B cell (primary cell): ENCODE measurements around the gene NR1H3. TPM values are rescaled to one million over a fixed set of nuclear protein-coding genes. Genes with fewer than 3 reads are reported as not detected.

ENCODE experiments used
- ATAC-seq: fragments of 200-7000 bp; cut with Tn5 transposase; one replicate; pipeline ENCODE4 v1.10.0; 2021; ENCODE audit warnings: low read depth, mild to moderate bottlenecking, moderate number of reproducible peaks, moderate library complexity
- CTCF ChIA-PET: fragments of 350-600 bp; sonication (Branson Sonifier 250); formaldehyde crosslinking; loops from one replicate; lab custom pipeline; 2021; ENCODE audit warnings: antibody characterized with exemption, inconsistent platforms; lab: Charles Lee
- POLR2A ChIA-PET: fragments of 350-600 bp; sonication (Branson Sonifier 250); formaldehyde crosslinking; loops from one replicate; lab custom pipeline; 2021; ENCODE audit warnings: antibody characterized with exemption; lab: Charles Lee
- DNase-seq: peaks from one replicate; pipeline ENCODE4 v3.0.0; 2013
- H2AFZ ChIP-seq: 2 replicates; pipeline ENCODE4 v1.6.1; 2012; ENCODE audit warnings: mild to moderate bottlenecking, low read depth, low read length; ENCODE audit not compliant: insufficient read depth, poor library complexity, severe bottlenecking
- H3K27ac ChIP-seq, 2 donors: 1 replicate in 1 of 2; 2 replicates in 1 of 2; pipeline ENCODE4 v1.5.1; 2012 to 2013; ENCODE audit warnings: low read length in 2 of 2, mild to moderate bottlenecking in 2 of 2, moderate library complexity in 1 of 2
- H3K27me3 ChIP-seq, 4 experiments: fragments of 200-600 bp in 1 of 4; sonication (generic) in 1 of 4; replicated peaks in 1 of 4; 1 replicate in 2 of 4; 2 replicates in 2 of 4; pipeline versions ENCODE4 v1.6.1 to v1.7.0; 2013 to 2016; ENCODE audit warnings: low read length in 3 of 4, mild to moderate bottlenecking in 2 of 4, mixed read lengths in 1 of 4, moderate library complexity in 1 of 4; ENCODE audit not compliant: insufficient read depth in 4 of 4, control insufficient read depth in 3 of 4; ENCODE audit errors: control extremely low read depth in 1 of 4
- H3K36me3 ChIP-seq, 2 experiments: replicated peaks in 1 of 2; 1 replicate in 1 of 2; 2 replicates in 1 of 2; pipeline versions ENCODE4 v1.6.1 to v1.7.1; 2013; ENCODE audit warnings: low read length in 1 of 2; ENCODE audit not compliant: insufficient read depth in 2 of 2, control insufficient read depth in 1 of 2; ENCODE audit errors: control extremely low read depth in 1 of 2, extremely low read depth in 1 of 2
- H3K4me1 ChIP-seq, 2 donors: fragments of 200-600 bp in 1 of 2; sonication (generic) in 1 of 2; 1 replicate in 1 of 2; 2 replicates in 1 of 2; pipeline versions ENCODE4 v1.5.1 to v1.6.1; 2013 to 2017; ENCODE audit warnings: low read length in 2 of 2; ENCODE audit not compliant: control insufficient read depth in 2 of 2, insufficient read depth in 2 of 2
- H3K4me2 ChIP-seq: replicated peaks from 2 replicates; pipeline ENCODE3; 2012; ENCODE audit warnings: mild to moderate bottlenecking, low read depth, low read length; ENCODE audit not compliant: poor library complexity, severe bottlenecking
- H3K4me3 ChIP-seq, 5 experiments: fragments of 200-600 bp in 1 of 5; sonication (generic) in 1 of 5; 1 replicate in 3 of 5; 2 replicates in 2 of 5; pipeline versions ENCODE4 v1.5.1 to v1.7.0; 2011 to 2016; ENCODE audit warnings: low read length in 4 of 5, mild to moderate bottlenecking in 4 of 5, low read depth in 2 of 5, control low read depth in 1 of 5, moderate library complexity in 1 of 5; ENCODE audit not compliant: insufficient read depth in 1 of 5; ENCODE audit errors: control extremely low read depth in 1 of 5, extremely low read depth in 1 of 5
- H3K79me2 ChIP-seq: fragments of 200-600 bp; sonication (generic); one replicate; pipeline ENCODE4 v1.6.0; 2016; ENCODE audit warnings: low read length; ENCODE audit not compliant: control insufficient read depth, insufficient read depth
- H3K9ac ChIP-seq: fragments of 200-600 bp; sonication (generic); 2 replicates; pipeline ENCODE4 v1.6.1; 2017; ENCODE audit warnings: mild to moderate bottlenecking, low read length, moderate library complexity
- H3K9me3 ChIP-seq, 3 donors: one replicate each; pipeline versions ENCODE4 v1.6.1 to v1.7.1; 2013; ENCODE audit warnings: low read length in 2 of 3; ENCODE audit not compliant: control insufficient read depth in 2 of 3, insufficient read depth in 1 of 3; ENCODE audit errors: control extremely low read depth in 1 of 3
- H4K20me1 ChIP-seq: 2 replicates; pipeline ENCODE4 v1.6.0; 2012; ENCODE audit warnings: mild to moderate bottlenecking, low read length; ENCODE audit not compliant: insufficient read depth, control insufficient read depth, poor library complexity, severe bottlenecking
- H3K27ac Mint-ChIP-seq: one replicate; pipeline ENCODE4 v1.8.0; 2021; ENCODE audit warnings: mixed read lengths
- H3K27me3 Mint-ChIP-seq: one replicate; pipeline ENCODE4 v1.8.0; 2021; ENCODE audit warnings: mixed read lengths
- H3K4me1 Mint-ChIP-seq: one replicate; pipeline ENCODE4 v1.8.0; 2021; ENCODE audit warnings: mixed read lengths
- H3K4me3 Mint-ChIP-seq: one replicate; pipeline ENCODE4 v1.8.0; 2021; ENCODE audit warnings: mixed read lengths
- H3K9me3 Mint-ChIP-seq: one replicate; pipeline ENCODE4 v1.8.0; 2022; ENCODE audit warnings: mixed read lengths; ENCODE audit not compliant: insufficient read depth
- EZH2 ChIP-seq: IDR thresholded peaks from 2 replicates; pipeline ENCODE4 v1.6.1; 2012; ENCODE audit warnings: borderline replicate concordance, low read depth, mild to moderate bottlenecking, moderate library complexity, low read length; ENCODE audit not compliant: insufficient read depth, poor library complexity, severe bottlenecking
- WGBS: methylation state at CpG from one replicate; pipeline ENCODE4 v1.1.5; 2013; ENCODE audit warnings: missing lambda C conversion rate; ENCODE audit not compliant: insufficient coverage; 5-methylcytosine and 5-hydroxymethylcytosine counted together
- intact Hi-C: fragments of 100-400 bp; cut with micrococcal nuclease; formaldehyde crosslinking; loops from one replicate; pipeline ENCODE4 v1.10.0; 2022
- polyA plus RNA-seq: library from polyadenylated mRNA; depleted of rRNA; stranded (reverse); fragments of >200 nt; gene quantifications from 2 replicates; pipeline ENCODE4 v1.2.3, GENCODE V29; 2012
- total RNA-seq, 2 donors: library from RNA; stranded (reverse); fragments of 120-200 nt in 1 of 2; gene quantifications; 1 replicate in 1 of 2; 2 replicates in 1 of 2; pipeline versions ENCODE4 v1.2.3 to v1.2.4, GENCODE V29; 2013 to 2022
- TF ChIP-seq, protein P1 (sequence below): fragments of 200-600 bp; IDR thresholded peaks from one replicate; pipeline ENCODE4 v1.8.0; 2022; ENCODE audit warnings: antibody characterized with exemption, mild to moderate bottlenecking

NR1H3 gene
- total and polyA plus RNA-seq, 2 donors (not counting 1 experiment from before 2014, with no cell fraction given): 8.4 to 9.6 TPM

DNA sequence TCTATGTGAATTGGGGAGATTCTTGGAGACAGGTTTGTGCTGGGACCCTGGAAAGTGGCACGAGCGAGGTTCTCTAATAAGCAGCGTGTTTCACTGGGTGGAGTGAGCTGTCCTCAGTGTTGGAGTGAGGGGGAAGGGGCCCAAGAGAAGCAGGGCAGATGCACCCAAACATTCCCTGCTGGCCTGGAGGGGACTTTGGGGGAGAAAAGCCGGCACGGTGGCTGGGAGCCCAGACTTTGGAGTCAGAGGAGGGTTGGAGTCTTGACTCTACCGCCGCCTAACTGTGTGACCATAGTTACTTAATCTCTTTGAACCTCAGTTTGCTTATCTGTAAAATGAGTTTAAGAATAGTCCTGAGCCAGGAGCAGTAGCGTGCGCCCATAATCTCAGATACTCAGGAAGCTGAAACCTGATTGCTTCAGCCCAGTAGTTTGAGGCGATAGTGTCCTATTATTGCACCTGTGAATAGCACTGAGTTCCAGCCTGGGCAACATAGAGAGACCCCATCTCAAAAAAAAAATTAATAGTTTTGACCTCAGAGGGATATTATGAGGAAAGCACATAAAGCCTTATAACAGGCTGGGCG, 614 bp downstream of the NR1H3 start:
- ChIA-PET POLR2A (no interaction called here), CTCF (interaction anchor here (0.9 to 2.3 kb wide), 12 partner anchors 10 to 197 kb away, joined by 3 to 21 read pairs (median 6); partner anchors contain the start of genes ACP2 and DDB2)
- Histone ChIP-seq H3K4me1 (no peaks in the 10 kb centered on the region), H3K27ac (no peak overlapping the region), H3K4me2 (no peak overlapping the region), H3K36me3 (peaks cover 0 to 3% of the 10 kb centered on the region in 2 experiments), H3K4me3 (no peak overlapping the region), H3K79me2 (peaks cover 10% of the 10 kb centered on the region), H2AFZ (no peak overlapping the region), H3K9me3 (no peaks in the 10 kb centered on the region), H3K9ac (no peak overlapping the region), H3K27me3 (no peaks in the 10 kb centered on the region), H4K20me1 (no peaks in the 10 kb centered on the region)
- ATAC-seq (no peak), DNase-seq (no peak)
- H3K9me3 Mint-ChIP-seq: no peaks in the 10 kb centered on the region
- intact Hi-C loops: no loop called here
- H3K27ac Mint-ChIP-seq: no peak overlapping the region
- H3K4me1 Mint-ChIP-seq: peaks cover 2% of the 10 kb centered on the region
- WGBS: 95% methylated on average over 9 of the region's 11 CpGs
- TF ChIP-seq EZH2: no peak
- TF ChIP-seq, protein P1, sequence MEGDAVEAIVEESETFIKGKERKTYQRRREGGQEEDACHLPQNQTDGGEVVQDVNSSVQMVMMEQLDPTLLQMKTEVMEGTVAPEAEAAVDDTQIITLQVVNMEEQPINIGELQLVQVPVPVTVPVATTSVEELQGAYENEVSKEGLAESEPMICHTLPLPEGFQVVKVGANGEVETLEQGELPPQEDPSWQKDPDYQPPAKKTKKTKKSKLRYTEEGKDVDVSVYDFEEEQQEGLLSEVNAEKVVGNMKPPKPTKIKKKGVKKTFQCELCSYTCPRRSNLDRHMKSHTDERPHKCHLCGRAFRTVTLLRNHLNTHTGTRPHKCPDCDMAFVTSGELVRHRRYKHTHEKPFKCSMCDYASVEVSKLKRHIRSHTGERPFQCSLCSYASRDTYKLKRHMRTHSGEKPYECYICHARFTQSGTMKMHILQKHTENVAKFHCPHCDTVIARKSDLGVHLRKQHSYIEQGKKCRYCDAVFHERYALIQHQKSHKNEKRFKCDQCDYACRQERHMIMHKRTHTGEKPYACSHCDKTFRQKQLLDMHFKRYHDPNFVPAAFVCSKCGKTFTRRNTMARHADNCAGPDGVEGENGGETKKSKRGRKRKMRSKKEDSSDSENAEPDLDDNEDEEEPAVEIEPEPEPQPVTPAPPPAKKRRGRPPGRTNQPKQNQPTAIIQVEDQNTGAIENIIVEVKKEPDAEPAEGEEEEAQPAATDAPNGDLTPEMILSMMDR: no peak
- H3K4me3 Mint-ChIP-seq: no peak overlapping the region
- no peaks in the 10 kb centered on the region for H3K27me3 Mint-ChIP-seq

GRCh38 chr11:47259232-47259977, 1.6 kb downstream of the NR1H3 start:
- Mint-ChIP-seq H3K9me3 (no peaks in the 10 kb centered on the region), H3K27ac (no peak overlapping the region), H3K4me3 (no peak overlapping the region), H3K27me3 (no peaks in the 10 kb centered on the region), H3K4me1 (peaks cover 2% of the 10 kb centered on the region)
- ChIA-PET POLR2A (interaction anchor here (0.5 to 1.4 kb wide), 3 partner anchors 12 to 292 kb away, joined by 3 to 8 read pairs (median 5); partner anchors contain the start of gene DDB2), CTCF (interaction anchor here (0.5 to 2.9 kb wide), 21 partner anchors 9 to 652 kb away, joined by 3 to 21 read pairs (median 5); partner anchors contain the start of genes ACP2, CSTPP1 and DDB2)
- 36% methylated on average over 9 of the region's 10 CpGs for WGBS
- Histone ChIP-seq H3K36me3 (peaks cover 0 to 3% of the 10 kb centered on the region in 2 experiments), H3K4me3 (no peak overlapping the region), H3K9ac (no peak overlapping the region), H3K4me2 (peak overlapping the region; percentile 26), H2AFZ (peak overlapping the region; percentile 33), H3K27me3 (no peaks in the 10 kb centered on the region), H3K79me2 (peaks cover 4% of the 10 kb centered on the region), H3K9me3 (no peaks in the 10 kb centered on the region), H3K4me1 (no peaks in the 10 kb centered on the region), H3K27ac (no peak overlapping the region), H4K20me1 (no peaks in the 10 kb centered on the region)
- intact Hi-C loops: no loop called here
- ATAC-seq (peak; percentile 72), DNase-seq (peak; percentile 38)
- TF ChIP-seq, protein P1: peak; percentile 42
- no peak for TF ChIP-seq EZH2
